OCI-LY7 (cell line): ENCODE measurements around the gene IQCK. TPM values are rescaled to one million over a fixed set of nuclear protein-coding genes. Genes with fewer than 3 reads are reported as not detected.

ENCODE experiments used
- BruUV-seq: library from RNA; stranded (reverse); fragments of 400-500 nt; replicated peaks from 2 replicates; lab custom pipeline; 2021; lab: Mats Ljungman, UMichigan
- CTCF ChIA-PET: fragments of 300-600 bp; sonication (Branson Sonifier 250); formaldehyde crosslinking; loops from one replicate; lab custom pipeline; 2022; ENCODE audit warnings: antibody characterized with exemption; ENCODE audit not compliant: unreplicated experiment; lab: Charles Lee
- POLR2A ChIA-PET: fragments of 300-600 bp; sonication (Branson Sonifier 250); formaldehyde crosslinking; loops from one replicate; lab custom pipeline; 2022; ENCODE audit warnings: antibody characterized with exemption; lab: Charles Lee
- DNase-seq: peaks from one replicate; pipeline ENCODE4 v3.0.0-alpha.2; 2015; ENCODE audit warnings: low spot score
- H2AFZ ChIP-seq: fragments of 200-600 bp; sonication (generic), shearing (Covaris generic); 2 replicates; pipeline ENCODE4 v1.6.1; 2014; ENCODE audit warnings: mild to moderate bottlenecking, antibody characterized with exemption, low read length, moderate library complexity
- H3K27ac ChIP-seq: fragments of 200-600 bp; sonication (generic); 2 replicates; pipeline ENCODE4 v1.5.1; 2014; ENCODE audit warnings: mixed run types, low read depth, mild to moderate bottlenecking, moderate library complexity, low read length, inconsistent platforms; ENCODE audit not compliant: poor library complexity, severe bottlenecking
- H3K36me3 ChIP-seq: fragments of 200-600 bp; sonication (generic); 2 replicates; pipeline ENCODE4 v1.6.1; 2014; ENCODE audit warnings: mild to moderate bottlenecking, antibody characterized with exemption, low read length, moderate library complexity, mixed read lengths; ENCODE audit not compliant: insufficient read depth
- H3K4me1 ChIP-seq: fragments of 200-600 bp; sonication (generic); 2 replicates; pipeline ENCODE4 v1.5.1; 2014; ENCODE audit warnings: mild to moderate bottlenecking, low read length; ENCODE audit not compliant: insufficient read depth, poor library complexity, severe bottlenecking
- H3K4me2 ChIP-seq: fragments of 200-600 bp; sonication (generic); 2 replicates; pipeline ENCODE4 v1.6.1; 2014; ENCODE audit warnings: mild to moderate bottlenecking, low read length
- H3K4me3 ChIP-seq: fragments of 200-600 bp; sonication (generic); 2 replicates; pipeline ENCODE4 v1.5.1; 2014; ENCODE audit warnings: mild to moderate bottlenecking, low read depth, low read length; ENCODE audit not compliant: poor library complexity, severe bottlenecking
- H3K79me2 ChIP-seq: fragments of 200-600 bp; sonication (generic); 2 replicates; pipeline ENCODE4 v1.6.1; 2016; ENCODE audit warnings: low read depth, mild to moderate bottlenecking, low read length, moderate library complexity, mixed read lengths; ENCODE audit not compliant: insufficient read depth
- H3K9me2 ChIP-seq: fragments of 200-600 bp; sonication (generic); 2 replicates; pipeline ENCODE4 v1.6.1; 2016; ENCODE audit warnings: mild to moderate bottlenecking, low read length, mixed read lengths; ENCODE audit not compliant: insufficient read depth
- H3K9me3 ChIP-seq: fragments of 200-600 bp; sonication (generic); 2 replicates; pipeline ENCODE4 v1.6.1; 2014; ENCODE audit warnings: mild to moderate bottlenecking, mixed run types, low read length, mixed read lengths
- H4K20me1 ChIP-seq: fragments of 200-600 bp; sonication (generic); 2 replicates; pipeline ENCODE4 v1.6.1; 2014; ENCODE audit warnings: mild to moderate bottlenecking, antibody characterized with exemption, low read length, moderate library complexity, mixed read lengths; ENCODE audit not compliant: insufficient read depth
- CTCF ChIP-seq: fragments of 200-600 bp; sonication (generic); conservative IDR thresholded peaks from 2 replicates; pipeline ENCODE4 v1.5.1; 2014; ENCODE audit warnings: mild to moderate bottlenecking, antibody characterized with exemption, low read length, moderate library complexity, mixed read lengths
- EZH2phosphoT487 ChIP-seq: fragments of 200-600 bp; sonication (generic); IDR thresholded peaks from 2 replicates; pipeline ENCODE4 v1.6.1; 2018; ENCODE audit warnings: low read depth, borderline replicate concordance, mild to moderate bottlenecking, mixed run types, antibody characterized with exemption, low read length, moderate library complexity, mixed read lengths
- intact Hi-C: fragments of 100-400 bp; cut with micrococcal nuclease; formaldehyde crosslinking; loops from one replicate; pipeline ENCODE4 v1.10.0; 2022; ENCODE audit not compliant: unreplicated experiment
- total RNA-seq, 2 experiments: library from RNA; depleted of rRNA in 1 of 2; stranded (reverse); fragments of >200 nt in 1 of 2; shearing (Covaris generic) in 1 of 2; gene quantifications; 2 replicates each; pipeline ENCODE4 v1.2.3, GENCODE V29; 2014 to 2022

The IQCK gene
- total RNA-seq, 2 experiments from 2014 or later = 2.2 to 4.3 TPM

GRCh38 chr16:19705843-19706242 is 12.2 kb upstream of the IQCK start:
- no peak for DNase-seq
- no peak overlapping the region for H3K27ac ChIP-seq
- peaks cover 94% of the 10 kb centered on the region for H3K36me3 ChIP-seq
- no peaks in the 10 kb centered on the region for H3K79me2 ChIP-seq
- H2AFZ ChIP-seq = no peak overlapping the region
- no peak overlapping the region for H3K4me2 ChIP-seq
- H3K9me2 ChIP-seq = no peaks in the 10 kb centered on the region
- H4K20me1 ChIP-seq = no peaks in the 10 kb centered on the region
- H3K9me3 ChIP-seq = no peaks in the 10 kb centered on the region
- H3K4me3 ChIP-seq = no peak overlapping the region
- CTCF ChIA-PET = no interaction called here
- BruUV-seq = no TSS peak
- intact Hi-C loops = no loop called here
- POLR2A ChIA-PET = no interaction called here
- no peak for TF ChIP-seq EZH2phosphoT487
- TF ChIP-seq CTCF = no peak
- no peaks in the 10 kb centered on the region for H3K4me1 ChIP-seq

- intact Hi-C loops = no loop called here
- no peak for DNase-seq
- no peaks in the 10 kb centered on the region for H3K9me2 ChIP-seq
- no TSS peak for BruUV-seq
- H3K9me3 ChIP-seq = no peaks in the 10 kb centered on the region
- H3K27ac ChIP-seq = no peak overlapping the region
- H3K4me1 ChIP-seq = no peaks in the 10 kb centered on the region
- H3K4me3 ChIP-seq = no peak overlapping the region
- POLR2A ChIA-PET = interaction anchor here (1.6 kb wide), 1 partner anchor 10 kb away, joined by 7 read pairs; no protein-coding TSS in a partner anchor
- peaks cover 1% of the 10 kb centered on the region; the same call in 1 of the 2 replicates for H4K20me1 ChIP-seq
- H3K79me2 ChIP-seq = no peaks in the 10 kb centered on the region
- CTCF ChIA-PET = no interaction called here
- no peak overlapping the region for H2AFZ ChIP-seq
- H3K4me2 ChIP-seq = no peak overlapping the region
- peaks cover 94% of the 10 kb centered on the region for H3K36me3 ChIP-seq
- TF ChIP-seq CTCF = no peak
- TF ChIP-seq EZH2phosphoT487 = no peak
These were observed 11.2 kb upstream of the IQCK start for GRCh38 chr16:19706846-19707245.

- Histone ChIP-seq H3K4me1 (no peaks in the 10 kb centered on the region), H3K4me3 (no peak overlapping the region), H3K9me3 (no peaks in the 10 kb centered on the region), H3K27ac (no peak overlapping the region), H3K79me2 (no peaks in the 10 kb centered on the region), H3K9me2 (no peaks in the 10 kb centered on the region), H2AFZ (no peak overlapping the region), H3K4me2 (no peak overlapping the region), H3K36me3 (peaks cover 94% of the 10 kb centered on the region), H4K20me1 (peaks cover 9% of the 10 kb centered on the region; the same call in 1 of the 2 replicates)
- ChIA-PET CTCF (no interaction called here), POLR2A (interaction anchor here (1.6 kb wide), 1 partner anchor 11 kb away, joined by 7 read pairs; no protein-coding TSS in a partner anchor)
- intact Hi-C loops = no loop called here
- no peak for DNase-seq
- BruUV-seq = no TSS peak
- TF ChIP-seq EZH2phosphoT487 (no peak), CTCF (no peak)
These were observed 10.3 kb upstream of the IQCK start for GRCh38 chr16:19707569-19708295.
